Mesenchymal stem cell (in vitro differentiated cells and primary cell): ENCODE data around the gene POP7. TPM values are rescaled to one million over a fixed set of nuclear protein-coding genes. Genes with fewer than 3 reads are reported as not detected.
"Not testable (repeated sequence)": the region's sequence is repeated elsewhere in the genome, so short reads cannot be mapped to it uniquely, and the experiment has no call there.

Experiments
- DNase-seq: peaks from one replicate; pipeline ENCODE4 v3.0.0-alpha.2; 2013
- H2AFZ ChIP-seq: one replicate; pipeline ENCODE4 v1.6.1; 2013; ENCODE audit warnings: low read depth, mild to moderate bottlenecking, control low read depth, inconsistent platforms, low read length, moderate library complexity
- H2AK5ac ChIP-seq: 2 replicates; pipeline ENCODE4 v1.6.1; 2013; ENCODE audit warnings: low read length, moderate library complexity, mild to moderate bottlenecking, inconsistent platforms; ENCODE audit not compliant: severe bottlenecking
- H2BK120ac ChIP-seq: one replicate; pipeline ENCODE4 v1.6.1; 2013; ENCODE audit warnings: low read depth, mild to moderate bottlenecking, inconsistent platforms, low read length, moderate library complexity
- H2BK12ac ChIP-seq, 2 experiments: one replicate each; pipeline ENCODE4 v1.6.1; 2013; ENCODE audit warnings: inconsistent platforms in 2 of 2, low read length in 2 of 2, mild to moderate bottlenecking in 2 of 2, moderate library complexity in 2 of 2, control low read depth in 1 of 2
- H2BK15ac ChIP-seq: one replicate; pipeline ENCODE4 v1.6.1; 2013; ENCODE audit warnings: mild to moderate bottlenecking, low read depth, inconsistent platforms; ENCODE audit not compliant: poor library complexity, severe bottlenecking
- H2BK5ac ChIP-seq: 2 replicates; pipeline ENCODE4 v1.6.1; 2013; ENCODE audit warnings: low read depth, mild to moderate bottlenecking, low read length, control low read depth, inconsistent platforms; ENCODE audit not compliant: poor library complexity, severe bottlenecking
- H3K14ac ChIP-seq, 2 experiments: one replicate each; pipeline ENCODE4 v1.6.1; 2013; ENCODE audit warnings: inconsistent platforms in 2 of 2, low read length in 2 of 2, control low read depth in 1 of 2, mild to moderate bottlenecking in 1 of 2, moderate library complexity in 1 of 2
- H3K18ac ChIP-seq, 2 experiments: one replicate each; pipeline ENCODE4 v1.6.1; 2013; ENCODE audit warnings: inconsistent platforms in 2 of 2, low read length in 2 of 2, control low read depth in 1 of 2, low read depth in 1 of 2, mild to moderate bottlenecking in 1 of 2
- H3K23ac ChIP-seq, 2 experiments: one replicate each; pipeline ENCODE4 v1.6.1; 2013; ENCODE audit warnings: inconsistent platforms in 2 of 2, low read length in 2 of 2, mild to moderate bottlenecking in 2 of 2, moderate library complexity in 2 of 2, control low read depth in 1 of 2
- H3K27ac ChIP-seq: 2 replicates; pipeline ENCODE4 v1.5.1; 2013; ENCODE audit warnings: mild to moderate bottlenecking, moderate library complexity, low read length, control low read depth, inconsistent platforms; ENCODE audit not compliant: poor library complexity, severe bottlenecking
- H3K27me3 ChIP-seq, 2 experiments: 2 replicates each; pipeline versions ENCODE4 v1.6.1 to v1.7.0; 2013; ENCODE audit warnings: low read length in 2 of 2, mild to moderate bottlenecking in 2 of 2, moderate library complexity in 2 of 2, control low read depth in 1 of 2, inconsistent platforms in 1 of 2; ENCODE audit not compliant: control insufficient read depth in 1 of 2, insufficient read depth in 1 of 2
- H3K36me3 ChIP-seq, 2 experiments: 2 replicates each; pipeline versions ENCODE4 v1.6.1 to v1.7.0; 2013; ENCODE audit warnings: low read length in 2 of 2, control low read depth in 1 of 2, inconsistent platforms in 1 of 2, low read depth in 1 of 2, mild to moderate bottlenecking in 1 of 2; ENCODE audit not compliant: insufficient read depth in 2 of 2, control insufficient read depth in 1 of 2
- H3K4ac ChIP-seq, 2 experiments: one replicate each; pipeline ENCODE4 v1.6.1; 2013; ENCODE audit warnings: inconsistent platforms in 2 of 2, low read length in 2 of 2, mild to moderate bottlenecking in 2 of 2, moderate library complexity in 2 of 2, control low read depth in 1 of 2, low read depth in 1 of 2
- H3K4me1 ChIP-seq: 2 replicates; pipeline ENCODE4 v1.6.1; 2013; ENCODE audit warnings: low read depth, low read length, control low read depth; ENCODE audit not compliant: control insufficient read depth, insufficient read depth
- H3K4me2 ChIP-seq: 2 replicates; pipeline ENCODE4 v1.6.1; 2013; ENCODE audit warnings: low read length, mild to moderate bottlenecking, inconsistent platforms; ENCODE audit not compliant: poor library complexity, severe bottlenecking
- H3K4me3 ChIP-seq, 2 experiments: 2 replicates each; pipeline versions ENCODE4 v1.5.1 to v1.7.0; 2013; ENCODE audit warnings: low read length in 2 of 2, mild to moderate bottlenecking in 2 of 2, control low read depth in 1 of 2, low read depth in 1 of 2; ENCODE audit not compliant: insufficient read depth in 1 of 2
- H3K79me1 ChIP-seq: replicated peaks from 2 replicates; pipeline ENCODE4 v1.6.1; 2013; ENCODE audit warnings: mild to moderate bottlenecking, control low read depth, low read length, inconsistent platforms; ENCODE audit not compliant: poor library complexity, severe bottlenecking
- H3K9ac ChIP-seq: 2 replicates; pipeline ENCODE4 v1.7.0; 2013; ENCODE audit warnings: mild to moderate bottlenecking, low read length, moderate library complexity
- H3K9me3 ChIP-seq: 2 replicates; pipeline ENCODE4 v1.7.0; 2013; ENCODE audit warnings: mild to moderate bottlenecking, low read length; ENCODE audit not compliant: control insufficient read depth
- H4K8ac ChIP-seq: one replicate; pipeline ENCODE4 v1.6.1; 2013; ENCODE audit warnings: inconsistent platforms, mild to moderate bottlenecking, low read length, moderate library complexity
- H4K91ac ChIP-seq: one replicate; pipeline ENCODE4 v1.6.1; 2013; ENCODE audit warnings: mild to moderate bottlenecking, low read length, inconsistent platforms
- WGBS: methylation state at CpG from one replicate; pipeline ENCODE4 v1.1.7; 2013; ENCODE audit warnings: mixed read lengths; 5-methylcytosine and 5-hydroxymethylcytosine counted together
- polyA plus RNA-seq, 2 experiments: library from polyadenylated mRNA; stranded (reverse); fragments of 200-250 nt; gene quantifications; one replicate each; pipeline ENCODE4 v1.2.3, GENCODE V29; 2013

Gene POP7
- 32.8 TPM for polyA plus RNA-seq (2013, experiment 1 of 2)
- 33.6 TPM for polyA plus RNA-seq (2013, experiment 2 of 2)

DNA sequence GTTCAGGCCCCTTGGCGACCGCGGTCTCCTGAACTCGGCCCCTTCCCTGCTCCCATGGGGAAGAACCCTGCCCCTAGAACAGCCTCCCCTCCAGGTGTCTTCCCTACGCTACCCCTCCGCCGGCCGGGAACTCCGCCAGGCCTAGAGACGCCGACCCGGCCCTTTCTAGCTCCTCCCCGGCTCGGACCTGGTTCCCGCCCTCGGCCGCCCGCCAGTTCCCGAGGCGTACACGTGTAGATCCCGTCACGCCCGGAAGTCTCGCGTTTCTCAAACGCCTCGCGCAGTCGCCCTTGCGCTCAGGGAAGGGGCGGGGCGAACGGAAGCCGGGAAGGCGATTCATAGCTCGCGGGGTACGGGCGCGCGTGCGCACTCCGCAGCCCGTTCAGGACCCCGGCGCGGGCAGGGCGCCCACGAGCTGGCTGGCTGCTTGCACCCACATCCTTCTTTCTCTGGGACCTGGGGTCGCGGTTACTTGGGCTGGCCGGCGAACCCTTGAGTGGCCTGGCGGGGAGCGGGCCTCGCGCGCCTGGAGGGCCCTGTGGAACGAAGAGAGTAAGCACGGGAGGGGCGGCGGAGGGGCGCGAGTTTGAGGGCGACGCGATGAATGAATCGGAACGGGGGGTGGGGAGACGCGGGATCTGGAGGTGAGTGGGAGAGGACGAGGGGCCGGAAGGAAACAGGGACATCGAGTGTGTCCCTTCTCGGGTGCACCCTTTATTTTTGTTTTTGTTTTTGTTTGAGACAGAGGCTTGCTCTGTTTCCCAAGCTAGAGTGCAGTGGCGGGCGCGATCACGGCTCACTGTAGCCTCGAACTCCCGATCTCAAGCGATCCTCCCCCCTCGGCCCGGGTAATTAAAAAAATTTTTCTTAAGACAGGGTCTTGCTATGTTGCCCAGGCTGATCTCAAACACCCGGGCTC, at the start of gene POP7:
Gene POP7, plus strand, starts transcription at position 369 of the 919 bp plus-strand sequence. CDS start 710 bp downstream, outside the sequence.
- Histone ChIP-seq H2AFZ (peak within 1 kb of the TSS; percentile 93), H3K4me3 (peak within 1 kb of the TSS; percentile 91 to 96), H3K23ac (peak within 1 kb of the TSS; percentile 23 to 79), H3K36me3 (peaks cover 4 to 10% of the 10 kb centered on the region in 2 experiments), H4K91ac (peak within 1 kb of the TSS; percentile 93), H3K4me1 (peaks cover 15% of the 10 kb centered on the region), H2AK5ac (no peak within 1 kb of the TSS), H3K27me3 (peaks cover 2 to 4% of the 10 kb centered on the region in 2 experiments), H3K4ac (peak within 1 kb of the TSS; percentile 71 to 80), H3K27ac (peak within 1 kb of the TSS; percentile 95), H3K9ac (peak within 1 kb of the TSS; percentile 98), H3K14ac (peak within 1 kb of the TSS; percentile 57 to 89), H3K18ac (peak within 1 kb of the TSS; percentile 93 to 98), H2BK15ac (peak within 1 kb of the TSS; percentile 90), H2BK5ac (peak within 1 kb of the TSS; percentile 54), H3K9me3 (no peaks in the 10 kb centered on the region), H3K4me2 (peak within 1 kb of the TSS; percentile 99), H4K8ac (peak within 1 kb of the TSS; percentile 96), H3K79me1 (peaks cover 10% of the 10 kb centered on the region), H2BK120ac (peak within 1 kb of the TSS; percentile 27), H2BK12ac (peak within 1 kb of the TSS in 1 of 2 experiments; percentile 67)
- peak; percentile 98 for DNase-seq
- WGBS = under 1% methylated on average over 84 of the region's 86 CpGs

DNA sequence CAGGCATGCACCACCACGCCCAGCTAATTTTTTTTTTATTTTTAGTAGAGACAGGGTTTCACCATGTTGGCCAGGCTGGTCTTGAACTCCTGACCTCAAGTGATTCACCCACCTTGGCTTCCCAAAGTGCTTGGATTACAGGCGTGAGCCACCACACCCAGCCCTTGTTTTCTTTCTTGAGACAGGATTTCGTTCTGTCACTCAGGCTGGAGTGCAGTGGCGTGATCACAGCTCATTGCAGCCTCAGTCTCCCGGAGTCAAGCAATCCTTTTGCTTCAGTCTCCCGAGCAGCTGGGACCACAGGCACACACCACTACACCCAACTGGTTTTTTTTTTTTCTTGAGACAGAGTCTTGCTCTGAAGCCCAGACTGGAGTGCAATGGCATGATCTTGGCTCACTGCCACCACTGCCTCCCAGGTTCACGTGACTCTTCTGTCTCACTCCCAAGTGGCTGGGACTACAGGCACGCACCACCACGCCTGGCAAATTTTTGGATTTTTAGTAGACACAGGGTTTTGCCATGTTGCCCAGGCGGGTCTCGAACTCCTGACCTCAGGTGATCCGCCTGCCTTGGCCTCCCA, 43.6 kb upstream of the POP7 start:
- H2BK15ac ChIP-seq, H3K36me3 ChIP-seq, H4K8ac ChIP-seq, H2AFZ ChIP-seq, H3K18ac ChIP-seq, H3K9me3 ChIP-seq, H3K4me3 ChIP-seq, H4K91ac ChIP-seq, H2BK5ac ChIP-seq, H3K4me1 ChIP-seq, H2BK12ac ChIP-seq, H3K4me2 ChIP-seq, H3K27ac ChIP-seq, H2AK5ac ChIP-seq, H3K4ac ChIP-seq, H3K14ac ChIP-seq, H3K23ac ChIP-seq, H3K79me1 ChIP-seq, H2BK120ac ChIP-seq, DNase-seq, H3K9ac ChIP-seq: not testable (repeated sequence)
- 83% methylated on average over 12 of the region's 12 CpGs for WGBS
- H3K27me3 ChIP-seq = peaks cover 21 to 27% of the 10 kb centered on the region in 2 experiments

GRCh38 chr7:100665168-100665726, 40.7 kb upstream of the POP7 start:
- Histone ChIP-seq H3K9me3 (no peaks in the 10 kb centered on the region), H3K27ac (no peak overlapping the region), H3K4ac (no peak overlapping the region), H3K9ac (no peak overlapping the region), H4K8ac (no peak overlapping the region), H3K18ac (no peak overlapping the region), H2BK120ac (no peak overlapping the region), H2BK12ac (no peak overlapping the region), H3K14ac (no peak overlapping the region), H3K4me3 (no peak overlapping the region), H3K4me2 (no peak overlapping the region), H2BK15ac (no peak overlapping the region), H4K91ac (no peak overlapping the region), H3K36me3 (no peaks in the 10 kb centered on the region), H2AFZ (no peak overlapping the region), H3K79me1 (no peaks in the 10 kb centered on the region), H3K23ac (no peak overlapping the region), H2AK5ac (no peak overlapping the region), H3K27me3 (peaks cover 0 to 6% of the 10 kb centered on the region in 2 experiments), H2BK5ac (no peak overlapping the region), H3K4me1 (no peaks in the 10 kb centered on the region)
- WGBS = 89% methylated on average over 3 of the region's 5 CpGs
- no peak for DNase-seq
